ENCODE data around the gene WDR7. TPM values are rescaled to one million over a fixed set of nuclear protein-coding genes. Genes with fewer than 3 reads are reported as not detected.

The WDR7 gene
- total RNA-seq, 2 experiments from 2014 or later, result 28.8 to 30.5 TPM

DNA sequence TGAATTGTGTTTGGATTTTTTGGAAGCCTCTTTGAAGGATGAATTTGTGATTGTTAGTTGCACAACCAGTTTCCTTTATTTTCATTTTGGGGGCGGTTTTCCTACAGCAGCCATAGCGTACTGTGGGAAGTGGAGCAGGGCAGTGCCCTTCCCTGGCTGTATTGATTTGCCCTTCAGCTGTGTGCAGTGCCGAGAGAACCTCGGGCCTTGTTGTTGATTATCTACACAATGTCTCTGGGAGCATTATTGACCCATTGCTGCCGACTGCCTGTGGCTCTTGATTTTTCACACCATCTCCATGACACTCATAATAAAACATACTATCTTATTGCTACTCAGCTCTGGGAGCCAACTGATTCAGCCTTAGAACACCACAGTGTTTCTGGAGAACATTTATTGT, 333.6 kb downstream of the WDR7 start:
- Histone ChIP-seq H3K27me3 (ENCODE audit: control insufficient read depth in 1 of 2, insufficient read depth in 2 of 2, low read length in 2 of 2) (no peaks in the 10 kb centered on the region), H3K36me3 (ENCODE audit: insufficient read depth, low read length) (no peaks in the 10 kb centered on the region), H3K4me3 (ENCODE audit: low read length) (no peak overlapping the region), H3K4me1 (ENCODE audit: insufficient read depth, low read length) (no peaks in the 10 kb centered on the region), H3K27ac (ENCODE audit: low read depth in 1 of 2, low read length in 2 of 2) (no peak overlapping the region), H3K9me3 (ENCODE audit: control insufficient read depth in 1 of 2, insufficient read depth in 1 of 2, low read length in 2 of 2) (no peaks in the 10 kb centered on the region)
- ATAC-seq (ENCODE audit: poor library complexity) (no peak), DNase-seq (no peak)
- TF ChIP-seq, protein P1, sequence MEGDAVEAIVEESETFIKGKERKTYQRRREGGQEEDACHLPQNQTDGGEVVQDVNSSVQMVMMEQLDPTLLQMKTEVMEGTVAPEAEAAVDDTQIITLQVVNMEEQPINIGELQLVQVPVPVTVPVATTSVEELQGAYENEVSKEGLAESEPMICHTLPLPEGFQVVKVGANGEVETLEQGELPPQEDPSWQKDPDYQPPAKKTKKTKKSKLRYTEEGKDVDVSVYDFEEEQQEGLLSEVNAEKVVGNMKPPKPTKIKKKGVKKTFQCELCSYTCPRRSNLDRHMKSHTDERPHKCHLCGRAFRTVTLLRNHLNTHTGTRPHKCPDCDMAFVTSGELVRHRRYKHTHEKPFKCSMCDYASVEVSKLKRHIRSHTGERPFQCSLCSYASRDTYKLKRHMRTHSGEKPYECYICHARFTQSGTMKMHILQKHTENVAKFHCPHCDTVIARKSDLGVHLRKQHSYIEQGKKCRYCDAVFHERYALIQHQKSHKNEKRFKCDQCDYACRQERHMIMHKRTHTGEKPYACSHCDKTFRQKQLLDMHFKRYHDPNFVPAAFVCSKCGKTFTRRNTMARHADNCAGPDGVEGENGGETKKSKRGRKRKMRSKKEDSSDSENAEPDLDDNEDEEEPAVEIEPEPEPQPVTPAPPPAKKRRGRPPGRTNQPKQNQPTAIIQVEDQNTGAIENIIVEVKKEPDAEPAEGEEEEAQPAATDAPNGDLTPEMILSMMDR (IDR thresholded peaks at IDR 0.05), result no peak
- Mint-ChIP-seq H3K9me3 (no peaks in the 10 kb centered on the region), H3K4me3 (no peak overlapping the region), H3K4me1 (ENCODE audit: low read depth) (no peaks in the 10 kb centered on the region), H3K36me3 (ENCODE audit: low read depth) (no peaks in the 10 kb centered on the region), H3K27me3 (no peaks in the 10 kb centered on the region), H3K27ac (no peak overlapping the region)
- ChIA-PET POLR2A (no interaction called here), CTCF (interaction anchor here (0.6 to 1.2 kb wide), 2 partner anchors 33 to 623 kb away, joined by 3 read pairs; no protein-coding TSS in a partner anchor)
- intact Hi-C loops (cut with DNase I, micrococcal nuclease), result no loop called here

- no peaks in the 10 kb centered on the region for H3K27me3 Mint-ChIP-seq
- H3K36me3 ChIP-seq (ENCODE audit: insufficient read depth, low read length), result no peaks in the 10 kb centered on the region
- no peaks in the 10 kb centered on the region for H3K9me3 Mint-ChIP-seq
- ChIA-PET POLR2A (no interaction called here), CTCF (no interaction called here)
- ATAC-seq (ENCODE audit: poor library complexity), result no peak
- H3K27me3 ChIP-seq (ENCODE audit: control insufficient read depth in 1 of 2, insufficient read depth in 2 of 2, low read length in 2 of 2), result no peaks in the 10 kb centered on the region
- intact Hi-C loops (cut with DNase I, micrococcal nuclease), result no loop called here
- no peaks in the 10 kb centered on the region for H3K9me3 ChIP-seq (ENCODE audit: control insufficient read depth in 1 of 2, insufficient read depth in 1 of 2, low read length in 2 of 2)
- H3K27ac Mint-ChIP-seq, result no peak overlapping the region
- no peaks in the 10 kb centered on the region for H3K4me1 ChIP-seq (ENCODE audit: insufficient read depth, low read length)
- peaks cover 10% of the 10 kb centered on the region for H3K36me3 Mint-ChIP-seq (ENCODE audit: low read depth)
- H3K4me3 ChIP-seq (ENCODE audit: low read length), result no peak overlapping the region
- H3K27ac ChIP-seq (ENCODE audit: low read depth in 1 of 2, low read length in 2 of 2), result no peak overlapping the region
- H3K4me3 Mint-ChIP-seq, result no peak overlapping the region
- no peak for DNase-seq
- TF ChIP-seq, protein P1 (IDR thresholded peaks at IDR 0.05), result no peak
- no peaks in the 10 kb centered on the region for H3K4me1 Mint-ChIP-seq (ENCODE audit: low read depth)
These were observed 335.7 kb downstream of the WDR7 start for GRCh38 chr18:56986829-56987228.

DNA sequence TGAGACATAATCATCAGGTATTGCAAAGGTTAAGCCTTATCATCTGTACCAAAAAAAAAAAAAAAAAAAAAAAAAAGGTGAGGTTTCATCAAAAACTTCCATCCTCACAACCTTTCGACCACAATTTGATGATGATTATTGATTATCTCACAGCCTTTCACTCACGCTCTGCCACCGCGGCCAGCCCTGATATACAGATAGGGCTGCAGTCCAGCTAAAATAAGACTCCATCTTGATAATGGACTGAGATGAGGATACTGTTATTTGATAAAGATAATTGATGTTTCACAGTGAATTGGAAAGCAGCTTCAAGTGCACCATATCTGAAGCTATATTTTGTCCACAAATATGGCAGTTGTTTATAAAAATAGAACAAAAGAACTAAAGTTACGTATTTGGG, 336.1 kb downstream of the WDR7 start:
- intact Hi-C loops (cut with DNase I, micrococcal nuclease), result no loop called here
- Histone ChIP-seq H3K36me3 (ENCODE audit: insufficient read depth, low read length) (no peaks in the 10 kb centered on the region), H3K4me1 (ENCODE audit: insufficient read depth, low read length) (no peaks in the 10 kb centered on the region), H3K4me3 (ENCODE audit: low read length) (no peak overlapping the region), H3K9me3 (ENCODE audit: control insufficient read depth in 1 of 2, insufficient read depth in 1 of 2, low read length in 2 of 2) (no peaks in the 10 kb centered on the region), H3K27me3 (ENCODE audit: control insufficient read depth in 1 of 2, insufficient read depth in 2 of 2, low read length in 2 of 2) (no peaks in the 10 kb centered on the region), H3K27ac (ENCODE audit: low read depth in 1 of 2, low read length in 2 of 2) (no peak overlapping the region)
- no peaks in the 10 kb centered on the region for H3K27me3 Mint-ChIP-seq
- H3K27ac Mint-ChIP-seq, result no peak overlapping the region
- ChIA-PET CTCF (no interaction called here), POLR2A (no interaction called here)
- TF ChIP-seq, protein P1 (IDR thresholded peaks at IDR 0.05), result no peak
- no peaks in the 10 kb centered on the region for H3K4me1 Mint-ChIP-seq (ENCODE audit: low read depth)
- peaks cover 14% of the 10 kb centered on the region for H3K36me3 Mint-ChIP-seq (ENCODE audit: low read depth)
- no peaks in the 10 kb centered on the region for H3K9me3 Mint-ChIP-seq
- ATAC-seq (ENCODE audit: poor library complexity) (no peak), DNase-seq (no peak)
- H3K4me3 Mint-ChIP-seq, result no peak overlapping the region
